WTC11 (cell line): ENCODE results near the gene TRMT10A. TPM values are rescaled to one million over a fixed set of nuclear protein-coding genes. Genes with fewer than 3 reads are reported as not detected.

Experiments used
- ATAC-seq: fragments of 200-7000 bp; cut with Tn5 transposase; 2 replicates; pipeline ENCODE4 v1.10.0; 2021; ENCODE audit warnings: mild to moderate bottlenecking, moderate library complexity
- CTCF ChIA-PET: fragments of 300-600 bp; sonication (Branson Sonifier 250); formaldehyde crosslinking; loops from one replicate; lab custom pipeline; 2021; ENCODE audit warnings: antibody characterized with exemption; lab: Charles Lee
- POLR2A ChIA-PET: fragments of 350-600 bp; sonication (Branson Sonifier 250); formaldehyde crosslinking; loops from one replicate; lab custom pipeline; 2021; ENCODE audit warnings: antibody characterized with exemption; lab: Charles Lee
- DNase-seq: peaks from one replicate; pipeline ENCODE4 v3.0.0; 2021; ENCODE audit warnings: low spot score
- H3K27ac Mint-ChIP-seq: 2 replicates; pipeline ENCODE4 v1.8.0; 2021; ENCODE audit warnings: mixed read lengths
- H3K27me3 Mint-ChIP-seq: 2 replicates; pipeline ENCODE4 v1.8.0; 2021; ENCODE audit warnings: low read depth, mild to moderate bottlenecking, moderate library complexity, mixed read lengths
- H3K36me3 Mint-ChIP-seq: 2 replicates; pipeline ENCODE4 v1.8.0; 2021; ENCODE audit warnings: mixed read lengths
- H3K4me1 Mint-ChIP-seq: 2 replicates; pipeline ENCODE4 v1.8.0; 2022; ENCODE audit warnings: mixed read lengths
- H3K4me3 Mint-ChIP-seq: 2 replicates; pipeline ENCODE4 v1.8.0; 2021; ENCODE audit warnings: mild to moderate bottlenecking, moderate library complexity, mixed read lengths
- H3K9me3 Mint-ChIP-seq: 2 replicates; pipeline ENCODE4 v1.8.0; 2021; ENCODE audit warnings: mixed read lengths
- ELF4 ChIP-seq: sonication (generic); formaldehyde crosslinking; IDR thresholded peaks from 2 replicates; pipeline ENCODE4 v1.8.1; 2022; ENCODE audit warnings: low read depth, mild to moderate bottlenecking, moderate library complexity, missing genetic modification reagents
- EMX1 ChIP-seq: fragments of 250-450 bp; sonication (Bioruptor Pico); IDR thresholded peaks from 2 replicates; pipeline ENCODE4 v1.8.0; 2021; ENCODE audit warnings: mild to moderate bottlenecking
- ETV6 ChIP-seq: sonication (generic); formaldehyde crosslinking; IDR thresholded peaks from 2 replicates; pipeline ENCODE4 v1.8.1; 2022; ENCODE audit warnings: mild to moderate bottlenecking, missing genetic modification reagents
- GABPB1 ChIP-seq: sonication (generic); formaldehyde crosslinking; IDR thresholded peaks from 2 replicates; pipeline ENCODE4 v1.8.1; 2023; ENCODE audit warnings: mild to moderate bottlenecking, missing genetic modification reagents
- NR2C2 ChIP-seq: sonication (generic); formaldehyde crosslinking; IDR thresholded peaks from 2 replicates; pipeline ENCODE4 v1.8.0; 2022; ENCODE audit warnings: mild to moderate bottlenecking, missing genetic modification reagents
- STAT6 ChIP-seq: sonication (generic); formaldehyde crosslinking; conservative IDR thresholded peaks from 2 replicates; pipeline ENCODE4 v1.8.1; 2023; ENCODE audit warnings: mild to moderate bottlenecking, low read depth, missing genetic modification reagents, moderate library complexity
- ZMAT4 ChIP-seq: fragments of 250-450 bp; sonication (Bioruptor Pico); IDR thresholded peaks from 2 replicates; pipeline ENCODE4 v1.9.0; 2021; ENCODE audit warnings: mild to moderate bottlenecking
- ZNF232 ChIP-seq: sonication (generic); formaldehyde crosslinking; IDR thresholded peaks from 2 replicates; pipeline ENCODE4 v1.8.0; 2022; ENCODE audit warnings: mild to moderate bottlenecking, missing genetic modification reagents
- ZNF671 ChIP-seq: fragments of 250-450 bp; sonication (Bioruptor Pico); IDR thresholded peaks from 2 replicates; pipeline ENCODE4 v1.8.0; 2021; ENCODE audit warnings: mild to moderate bottlenecking
- total RNA-seq: library from RNA; stranded (reverse); gene quantifications from 3 replicates; pipeline ENCODE4 v1.2.3, GENCODE V29; 2021
- TF ChIP-seq, protein P1 (sequence below): sonication (generic); formaldehyde crosslinking; IDR thresholded peaks from 2 replicates; pipeline ENCODE4 v1.8.1; 2023; ENCODE audit warnings: mild to moderate bottlenecking, missing genetic modification reagents
- TF ChIP-seq, protein P2 (sequence below): fragments of 250-450 bp; sonication (Bioruptor Pico); IDR thresholded peaks from 2 replicates; pipeline ENCODE4 v1.9.0; 2021; ENCODE audit warnings: mild to moderate bottlenecking, borderline replicate concordance
- TF ChIP-seq, protein P3 (sequence below): sonication (generic); formaldehyde crosslinking; IDR thresholded peaks from 2 replicates; pipeline ENCODE4 v1.8.0; 2022; ENCODE audit warnings: missing genetic modification reagents

Gene TRMT10A
- total RNA-seq, 1 experiment from 2014 or later = 3.7 TPM

DNA sequence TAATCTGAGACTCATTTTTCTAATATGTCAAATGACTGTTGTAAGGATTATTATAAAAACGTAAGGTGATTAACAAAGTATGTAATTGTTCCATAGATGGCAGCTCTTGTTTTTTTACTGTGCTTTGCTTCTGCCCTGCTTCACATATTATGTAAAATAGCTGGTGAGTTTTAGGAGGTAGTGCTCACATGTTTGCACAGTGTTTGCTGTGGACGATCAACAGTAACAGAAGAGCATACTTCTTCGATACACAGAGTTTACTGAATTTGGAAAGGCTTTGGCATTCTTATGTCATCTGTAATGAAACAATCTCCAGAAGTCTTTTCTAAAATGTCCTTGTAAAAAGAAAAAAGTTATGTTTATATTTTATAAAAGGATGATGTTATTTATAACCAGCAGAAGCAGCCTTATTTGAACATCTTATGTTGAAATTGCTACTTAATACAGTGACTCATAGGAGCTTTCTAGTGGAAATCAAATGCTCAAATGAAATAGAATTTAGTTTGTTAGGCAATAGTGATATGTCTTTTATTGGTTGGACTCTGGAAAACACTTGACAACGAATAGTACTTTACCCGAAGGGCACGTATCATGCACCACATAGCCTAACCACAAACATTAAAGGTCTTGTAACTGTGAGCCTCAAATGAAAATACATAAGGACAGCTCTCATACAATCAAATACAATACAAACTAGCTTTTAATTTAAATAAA lies 8.8 kb upstream of the TRMT10A start (continued):
- TF ChIP-seq, protein P1, sequence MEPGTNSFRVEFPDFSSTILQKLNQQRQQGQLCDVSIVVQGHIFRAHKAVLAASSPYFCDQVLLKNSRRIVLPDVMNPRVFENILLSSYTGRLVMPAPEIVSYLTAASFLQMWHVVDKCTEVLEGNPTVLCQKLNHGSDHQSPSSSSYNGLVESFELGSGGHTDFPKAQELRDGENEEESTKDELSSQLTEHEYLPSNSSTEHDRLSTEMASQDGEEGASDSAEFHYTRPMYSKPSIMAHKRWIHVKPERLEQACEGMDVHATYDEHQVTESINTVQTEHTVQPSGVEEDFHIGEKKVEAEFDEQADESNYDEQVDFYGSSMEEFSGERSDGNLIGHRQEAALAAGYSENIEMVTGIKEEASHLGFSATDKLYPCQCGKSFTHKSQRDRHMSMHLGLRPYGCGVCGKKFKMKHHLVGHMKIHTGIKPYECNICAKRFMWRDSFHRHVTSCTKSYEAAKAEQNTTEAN (CRISPR knock-in tag) = no peak
- TF ChIP-seq ETV6 (CRISPR knock-in tag) = no peak

DNA sequence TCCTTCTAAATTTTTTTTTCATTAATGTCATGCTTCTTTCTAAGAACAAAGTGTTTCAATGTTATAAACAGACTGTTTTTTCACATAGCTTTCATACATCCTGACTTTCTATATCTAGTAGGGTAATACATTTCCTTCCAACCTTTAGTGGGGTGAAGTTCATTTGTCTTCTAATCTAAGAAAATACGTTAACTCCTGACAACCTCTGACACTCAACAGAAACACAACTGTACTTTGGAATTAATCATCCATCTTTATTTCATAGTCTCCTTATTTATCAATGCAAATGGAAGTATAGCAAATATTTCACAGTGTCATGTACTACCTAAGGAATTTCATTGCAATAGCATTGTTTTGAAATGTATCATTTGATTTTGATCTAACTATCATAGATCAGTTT lies 8.0 kb upstream of the TRMT10A start:
- H3K27ac Mint-ChIP-seq = no peak overlapping the region
- H3K9me3 Mint-ChIP-seq = no peaks in the 10 kb centered on the region
- ATAC-seq (no peak), DNase-seq (no peak)
- TF ChIP-seq, protein P2, sequence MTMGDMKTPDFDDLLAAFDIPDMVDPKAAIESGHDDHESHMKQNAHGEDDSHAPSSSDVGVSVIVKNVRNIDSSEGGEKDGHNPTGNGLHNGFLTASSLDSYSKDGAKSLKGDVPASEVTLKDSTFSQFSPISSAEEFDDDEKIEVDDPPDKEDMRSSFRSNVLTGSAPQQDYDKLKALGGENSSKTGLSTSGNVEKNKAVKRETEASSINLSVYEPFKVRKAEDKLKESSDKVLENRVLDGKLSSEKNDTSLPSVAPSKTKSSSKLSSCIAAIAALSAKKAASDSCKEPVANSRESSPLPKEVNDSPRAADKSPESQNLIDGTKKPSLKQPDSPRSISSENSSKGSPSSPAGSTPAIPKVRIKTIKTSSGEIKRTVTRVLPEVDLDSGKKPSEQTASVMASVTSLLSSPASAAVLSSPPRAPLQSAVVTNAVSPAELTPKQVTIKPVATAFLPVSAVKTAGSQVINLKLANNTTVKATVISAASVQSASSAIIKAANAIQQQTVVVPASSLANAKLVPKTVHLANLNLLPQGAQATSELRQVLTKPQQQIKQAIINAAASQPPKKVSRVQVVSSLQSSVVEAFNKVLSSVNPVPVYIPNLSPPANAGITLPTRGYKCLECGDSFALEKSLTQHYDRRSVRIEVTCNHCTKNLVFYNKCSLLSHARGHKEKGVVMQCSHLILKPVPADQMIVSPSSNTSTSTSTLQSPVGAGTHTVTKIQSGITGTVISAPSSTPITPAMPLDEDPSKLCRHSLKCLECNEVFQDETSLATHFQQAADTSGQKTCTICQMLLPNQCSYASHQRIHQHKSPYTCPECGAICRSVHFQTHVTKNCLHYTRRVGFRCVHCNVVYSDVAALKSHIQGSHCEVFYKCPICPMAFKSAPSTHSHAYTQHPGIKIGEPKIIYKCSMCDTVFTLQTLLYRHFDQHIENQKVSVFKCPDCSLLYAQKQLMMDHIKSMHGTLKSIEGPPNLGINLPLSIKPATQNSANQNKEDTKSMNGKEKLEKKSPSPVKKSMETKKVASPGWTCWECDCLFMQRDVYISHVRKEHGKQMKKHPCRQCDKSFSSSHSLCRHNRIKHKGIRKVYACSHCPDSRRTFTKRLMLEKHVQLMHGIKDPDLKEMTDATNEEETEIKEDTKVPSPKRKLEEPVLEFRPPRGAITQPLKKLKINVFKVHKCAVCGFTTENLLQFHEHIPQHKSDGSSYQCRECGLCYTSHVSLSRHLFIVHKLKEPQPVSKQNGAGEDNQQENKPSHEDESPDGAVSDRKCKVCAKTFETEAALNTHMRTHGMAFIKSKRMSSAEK (CRISPR knock-in tag) = no peak
- TF ChIP-seq NR2C2 (CRISPR knock-in tag) (no peak), ZMAT4 (CRISPR knock-in tag) (no peak), EMX1 (CRISPR knock-in tag) (no peak), ZNF671 (no peak), GABPB1 (CRISPR knock-in tag) (no peak), ELF4 (CRISPR knock-in tag) (no peak), STAT6 (CRISPR knock-in tag) (no peak), ZNF232 (CRISPR knock-in tag) (no peak), ETV6 (CRISPR knock-in tag) (no peak)
- TF ChIP-seq, protein P1 (CRISPR knock-in tag) = no peak
- TF ChIP-seq, protein P3, sequence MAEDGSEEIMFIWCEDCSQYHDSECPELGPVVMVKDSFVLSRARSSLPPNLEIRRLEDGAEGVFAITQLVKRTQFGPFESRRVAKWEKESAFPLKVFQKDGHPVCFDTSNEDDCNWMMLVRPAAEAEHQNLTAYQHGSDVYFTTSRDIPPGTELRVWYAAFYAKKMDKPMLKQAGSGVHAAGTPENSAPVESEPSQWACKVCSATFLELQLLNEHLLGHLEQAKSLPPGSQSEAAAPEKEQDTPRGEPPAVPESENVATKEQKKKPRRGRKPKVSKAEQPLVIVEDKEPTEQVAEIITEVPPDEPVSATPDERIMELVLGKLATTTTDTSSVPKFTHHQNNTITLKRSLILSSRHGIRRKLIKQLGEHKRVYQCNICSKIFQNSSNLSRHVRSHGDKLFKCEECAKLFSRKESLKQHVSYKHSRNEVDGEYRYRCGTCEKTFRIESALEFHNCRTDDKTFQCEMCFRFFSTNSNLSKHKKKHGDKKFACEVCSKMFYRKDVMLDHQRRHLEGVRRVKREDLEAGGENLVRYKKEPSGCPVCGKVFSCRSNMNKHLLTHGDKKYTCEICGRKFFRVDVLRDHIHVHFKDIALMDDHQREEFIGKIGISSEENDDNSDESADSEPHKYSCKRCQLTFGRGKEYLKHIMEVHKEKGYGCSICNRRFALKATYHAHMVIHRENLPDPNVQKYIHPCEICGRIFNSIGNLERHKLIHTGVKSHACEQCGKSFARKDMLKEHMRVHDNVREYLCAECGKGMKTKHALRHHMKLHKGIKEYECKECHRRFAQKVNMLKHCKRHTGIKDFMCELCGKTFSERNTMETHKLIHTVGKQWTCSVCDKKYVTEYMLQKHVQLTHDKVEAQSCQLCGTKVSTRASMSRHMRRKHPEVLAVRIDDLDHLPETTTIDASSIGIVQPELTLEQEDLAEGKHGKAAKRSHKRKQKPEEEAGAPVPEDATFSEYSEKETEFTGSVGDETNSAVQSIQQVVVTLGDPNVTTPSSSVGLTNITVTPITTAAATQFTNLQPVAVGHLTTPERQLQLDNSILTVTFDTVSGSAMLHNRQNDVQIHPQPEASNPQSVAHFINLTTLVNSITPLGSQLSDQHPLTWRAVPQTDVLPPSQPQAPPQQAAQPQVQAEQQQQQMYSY (CRISPR knock-in tag) = no peak
- H3K4me3 Mint-ChIP-seq = no peak overlapping the region
- peaks cover 4% of the 10 kb centered on the region; the same call in 1 of the 2 replicates for H3K27me3 Mint-ChIP-seq
- ChIA-PET POLR2A (no interaction called here), CTCF (no interaction called here)
- H3K4me1 Mint-ChIP-seq = peaks cover 9% of the 10 kb centered on the region
- H3K36me3 Mint-ChIP-seq = no peaks in the 10 kb centered on the region
